Islet of Langerhans (tissue), 1 donor: ENCODE measurements around the gene PCSK6.
"Not testable (repeated sequence)": the region's sequence is repeated elsewhere in the genome, so short reads cannot be mapped to it uniquely, and the experiment has no call there.

Experiments
- FAIRE-seq: peaks from one replicate; lab custom pipeline; 2011; peaks lifted over from hg19 to GRCh38; lab: Jason Lieb, UNC

Gene PCSK6

GRCh38 chr15:101354891-101355623 is 134.4 kb downstream of the PCSK6 start:
- no peak for FAIRE-seq

GRCh38 chr15:101353240-101353639 is 136.3 kb downstream of the PCSK6 start:
- no peak for FAIRE-seq

- FAIRE-seq = no peak
Observed at GRCh38 chr15:101351736-101352135, 137.8 kb downstream of the PCSK6 start.

- FAIRE-seq = no peak
Observed at GRCh38 chr15:101349047-101349951, 140.2 kb downstream of the PCSK6 start.

- no peak for FAIRE-seq
Observed at GRCh38 chr15:101348643-101349042, 140.9 kb downstream of the PCSK6 start.

- FAIRE-seq = no peak
Observed at GRCh38 chr15:101348015-101348414, 141.5 kb downstream of the PCSK6 start.

- FAIRE-seq = no peak
Observed at GRCh38 chr15:101347454-101347853, 142.1 kb downstream of the PCSK6 start.

- FAIRE-seq = no peak
Observed at GRCh38 chr15:101346928-101347327, 142.6 kb downstream of the PCSK6 start.

GRCh38 chr15:101342056-101342455 is 147.5 kb downstream of the PCSK6 start:
- no peak for FAIRE-seq

- no peak for FAIRE-seq
Observed at GRCh38 chr15:101338502-101339057, 150.9 kb downstream of the PCSK6 start.

GRCh38 chr15:101337976-101338375 is 151.5 kb downstream of the PCSK6 start:
- no peak for FAIRE-seq

- not testable (repeated sequence) for FAIRE-seq
Observed at GRCh38 chr15:101333907-101334789, 155.4 kb downstream of the PCSK6 start.

- no peak for FAIRE-seq
Observed at GRCh38 chr15:101332061-101332467, 157.4 kb downstream of the PCSK6 start.

GRCh38 chr15:101329867-101330380 is 159.6 kb downstream of the PCSK6 start:
- no peak for FAIRE-seq

GRCh38 chr15:101329309-101329863 is 160.1 kb downstream of the PCSK6 start:
- FAIRE-seq = no peak

- FAIRE-seq = no peak
Observed at GRCh38 chr15:101328001-101328400, 161.5 kb downstream of the PCSK6 start.

GRCh38 chr15:101327147-101327740 is 162.3 kb downstream of the PCSK6 start:
- FAIRE-seq = no peak

GRCh38 chr15:101326462-101327146 is 162.9 kb downstream of the PCSK6 start:
- no peak for FAIRE-seq

GRCh38 chr15:101326026-101326315 is 163.5 kb downstream of the PCSK6 start:
- FAIRE-seq = no peak

- no peak for FAIRE-seq
Observed at GRCh38 chr15:101325263-101326025, 164.1 kb downstream of the PCSK6 start.
